Astrocyte (in vitro differentiated cells and primary cell): ENCODE data around the gene FOLR2.

Experiments used
- EZH2 ChIP-seq: IDR thresholded peaks from 2 replicates; pipeline ENCODE4 v1.6.1; 2012; ENCODE audit warnings: mild to moderate bottlenecking, low read length, inconsistent platforms; ENCODE audit not compliant: insufficient read depth
- TF ChIP-seq, protein P1 (sequence below): IDR thresholded peaks from 2 replicates; pipeline ENCODE4 v1.5.1; 2011; ENCODE audit warnings: low read depth, mild to moderate bottlenecking, inconsistent platforms, low read length, moderate library complexity; ENCODE audit not compliant: insufficient read depth

- TF ChIP-seq, protein P1, sequence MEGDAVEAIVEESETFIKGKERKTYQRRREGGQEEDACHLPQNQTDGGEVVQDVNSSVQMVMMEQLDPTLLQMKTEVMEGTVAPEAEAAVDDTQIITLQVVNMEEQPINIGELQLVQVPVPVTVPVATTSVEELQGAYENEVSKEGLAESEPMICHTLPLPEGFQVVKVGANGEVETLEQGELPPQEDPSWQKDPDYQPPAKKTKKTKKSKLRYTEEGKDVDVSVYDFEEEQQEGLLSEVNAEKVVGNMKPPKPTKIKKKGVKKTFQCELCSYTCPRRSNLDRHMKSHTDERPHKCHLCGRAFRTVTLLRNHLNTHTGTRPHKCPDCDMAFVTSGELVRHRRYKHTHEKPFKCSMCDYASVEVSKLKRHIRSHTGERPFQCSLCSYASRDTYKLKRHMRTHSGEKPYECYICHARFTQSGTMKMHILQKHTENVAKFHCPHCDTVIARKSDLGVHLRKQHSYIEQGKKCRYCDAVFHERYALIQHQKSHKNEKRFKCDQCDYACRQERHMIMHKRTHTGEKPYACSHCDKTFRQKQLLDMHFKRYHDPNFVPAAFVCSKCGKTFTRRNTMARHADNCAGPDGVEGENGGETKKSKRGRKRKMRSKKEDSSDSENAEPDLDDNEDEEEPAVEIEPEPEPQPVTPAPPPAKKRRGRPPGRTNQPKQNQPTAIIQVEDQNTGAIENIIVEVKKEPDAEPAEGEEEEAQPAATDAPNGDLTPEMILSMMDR = no peak
- TF ChIP-seq EZH2 = no peak
These were observed 17.9 kb downstream of the FOLR2 start for GRCh38 chr11:72234514-72234830.
